Breast epithelium (tissue), 3 donors: Measurements from ENCODE around the gene USH1G.

ENCODE experiments used
- POLR2A ChIP-seq: fragments of 450-650 bp; IDR thresholded peaks from one replicate; pipeline ENCODE4 v1.6.1; 2016; ENCODE audit warnings: antibody characterized with exemption, mild to moderate bottlenecking, moderate library complexity
- POLR2AphosphoS5 ChIP-seq, 3 donors: sonication (generic); formaldehyde crosslinking; IDR thresholded peaks; one replicate each; pipeline ENCODE4 v1.6.1; 2017; ENCODE audit warnings: antibody characterized with exemption in 3 of 3
- TF ChIP-seq, protein P1 (sequence below), 3 donors: fragments of 450-650 bp; IDR thresholded peaks; one replicate each; pipeline ENCODE4 v1.5.1; 2016 to 2017; ENCODE audit warnings: antibody characterized with exemption in 3 of 3, mild to moderate bottlenecking in 3 of 3, moderate library complexity in 3 of 3

DNA sequence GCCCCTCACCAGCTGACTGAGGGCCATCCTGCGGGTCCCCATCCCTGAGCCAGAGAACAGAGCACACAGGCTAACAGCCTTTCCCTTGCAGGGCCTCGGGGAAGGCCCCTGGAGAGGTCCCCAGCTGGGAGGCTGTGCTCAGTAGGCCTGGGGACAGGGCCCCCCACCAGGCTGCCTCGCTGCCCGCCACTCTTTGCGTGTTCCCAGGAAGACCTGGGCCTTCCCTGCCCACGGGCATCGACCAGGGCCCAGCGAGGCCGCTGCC lies 48.7 kb upstream of the USH1G start:
- TF ChIP-seq, protein P1, sequence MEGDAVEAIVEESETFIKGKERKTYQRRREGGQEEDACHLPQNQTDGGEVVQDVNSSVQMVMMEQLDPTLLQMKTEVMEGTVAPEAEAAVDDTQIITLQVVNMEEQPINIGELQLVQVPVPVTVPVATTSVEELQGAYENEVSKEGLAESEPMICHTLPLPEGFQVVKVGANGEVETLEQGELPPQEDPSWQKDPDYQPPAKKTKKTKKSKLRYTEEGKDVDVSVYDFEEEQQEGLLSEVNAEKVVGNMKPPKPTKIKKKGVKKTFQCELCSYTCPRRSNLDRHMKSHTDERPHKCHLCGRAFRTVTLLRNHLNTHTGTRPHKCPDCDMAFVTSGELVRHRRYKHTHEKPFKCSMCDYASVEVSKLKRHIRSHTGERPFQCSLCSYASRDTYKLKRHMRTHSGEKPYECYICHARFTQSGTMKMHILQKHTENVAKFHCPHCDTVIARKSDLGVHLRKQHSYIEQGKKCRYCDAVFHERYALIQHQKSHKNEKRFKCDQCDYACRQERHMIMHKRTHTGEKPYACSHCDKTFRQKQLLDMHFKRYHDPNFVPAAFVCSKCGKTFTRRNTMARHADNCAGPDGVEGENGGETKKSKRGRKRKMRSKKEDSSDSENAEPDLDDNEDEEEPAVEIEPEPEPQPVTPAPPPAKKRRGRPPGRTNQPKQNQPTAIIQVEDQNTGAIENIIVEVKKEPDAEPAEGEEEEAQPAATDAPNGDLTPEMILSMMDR (IDR thresholded peaks at IDR 0.05) = no peak
- TF ChIP-seq POLR2A (no peak), POLR2AphosphoS5 (IDR thresholded peaks at IDR 0.05) (no peak)
